Thoracic aorta (tissue), 2 donors: Measurements from ENCODE around the gene BSDC1. TPM values are rescaled to one million over a fixed set of nuclear protein-coding genes. Genes with fewer than 3 reads are reported as not detected.

Experiments
- ATAC-seq: fragments of 150-250 bp; one replicate; pipeline ENCODE4 v1.8.0; 2017; ENCODE audit warnings: low read depth; ENCODE audit not compliant: insufficient number of reproducible peaks, low FRiP score
- DNase-seq: peaks from one replicate; pipeline ENCODE4 v3.0.0-alpha.2; 2020; ENCODE audit warnings: low spot score
- H3K27ac ChIP-seq, 2 donors: fragments of 200-600 bp; sonication (generic); 1 replicate in 1 of 2; 2 replicates in 1 of 2; pipeline ENCODE4 v1.5.1; 2016; ENCODE audit warnings: mild to moderate bottlenecking in 2 of 2, moderate library complexity in 2 of 2
- H3K27me3 ChIP-seq: fragments of 200-600 bp; sonication (generic); replicated peaks from 2 replicates; pipeline ENCODE4 v1.6.0; 2016; ENCODE audit warnings: mild to moderate bottlenecking; ENCODE audit not compliant: insufficient read depth
- H3K36me3 ChIP-seq: fragments of 200-600 bp; sonication (generic); one replicate; pipeline ENCODE4 v1.5.1; 2016
- H3K4me1 ChIP-seq, 2 donors: fragments of 200-600 bp; sonication (generic); 1 replicate in 1 of 2; 2 replicates in 1 of 2; pipeline versions ENCODE4 v1.5.1 to v1.6.0; 2016; ENCODE audit warnings: low read depth in 2 of 2, mild to moderate bottlenecking in 1 of 2; ENCODE audit not compliant: control insufficient read depth in 1 of 2
- H3K4me3 ChIP-seq: fragments of 200-600 bp; sonication (generic); 2 replicates; pipeline ENCODE4 v1.5.1; 2016; ENCODE audit warnings: mild to moderate bottlenecking
- H3K9me3 ChIP-seq: fragments of 200-600 bp; sonication (generic); 2 replicates; pipeline ENCODE4 v1.5.1; 2016
- total RNA-seq, 2 donors: library from RNA; depleted of rRNA; stranded (reverse); fragments of >200 nt; gene quantifications; one replicate each; pipeline versions ENCODE4 v1.1.0 to v1.2.3, GENCODE V29; 2016
- TF ChIP-seq, protein P1 (sequence below): fragments of 200-600 bp; sonication (generic); IDR thresholded peaks from one replicate; pipeline ENCODE4 v1.5.1; 2019; ENCODE audit warnings: antibody characterized with exemption

The BSDC1 gene
- total RNA-seq, 2 donors from 2014 or later, result 70.8 to 84.9 TPM

DNA sequence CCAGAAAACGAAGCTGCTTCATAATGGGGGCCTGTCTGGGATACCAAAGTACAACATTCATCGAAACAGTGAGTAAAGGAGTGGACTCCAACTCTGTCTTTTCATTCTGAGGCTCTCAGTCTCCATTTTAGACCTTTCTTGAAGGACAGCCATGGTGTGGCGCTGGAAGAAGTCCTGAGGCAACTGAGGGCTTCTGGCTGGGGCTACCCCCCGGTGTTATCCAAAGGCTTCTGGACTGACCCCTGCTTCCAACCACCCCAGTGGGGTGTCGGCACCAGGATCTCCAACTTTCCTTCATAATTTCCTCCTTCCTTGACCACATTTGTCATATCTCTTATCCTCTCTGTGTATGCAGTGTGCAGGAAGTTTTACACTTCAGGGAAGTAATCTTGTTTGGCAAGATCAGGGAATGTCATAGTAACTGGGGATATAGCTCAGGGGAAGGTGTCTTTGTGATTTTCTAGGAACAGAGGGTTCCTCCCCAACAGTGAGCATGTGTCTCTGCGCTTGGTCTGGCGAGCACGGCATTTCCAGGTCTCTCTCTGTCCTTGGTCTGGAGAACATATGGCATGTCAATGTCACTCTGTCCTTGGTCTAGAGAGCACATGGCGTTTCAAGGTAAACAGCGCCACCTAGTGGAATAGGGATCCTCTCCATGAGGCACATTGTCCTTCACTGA lies 19.4 kb upstream of the BSDC1 start:
- Histone ChIP-seq H3K9me3 (no peaks in the 10 kb centered on the region), H3K36me3 (no peaks in the 10 kb centered on the region), H3K4me1 (no peaks in the 10 kb centered on the region), H3K27ac (no peak overlapping the region), H3K27me3 (no peaks in the 10 kb centered on the region), H3K4me3 (no peak overlapping the region)
- TF ChIP-seq, protein P1, sequence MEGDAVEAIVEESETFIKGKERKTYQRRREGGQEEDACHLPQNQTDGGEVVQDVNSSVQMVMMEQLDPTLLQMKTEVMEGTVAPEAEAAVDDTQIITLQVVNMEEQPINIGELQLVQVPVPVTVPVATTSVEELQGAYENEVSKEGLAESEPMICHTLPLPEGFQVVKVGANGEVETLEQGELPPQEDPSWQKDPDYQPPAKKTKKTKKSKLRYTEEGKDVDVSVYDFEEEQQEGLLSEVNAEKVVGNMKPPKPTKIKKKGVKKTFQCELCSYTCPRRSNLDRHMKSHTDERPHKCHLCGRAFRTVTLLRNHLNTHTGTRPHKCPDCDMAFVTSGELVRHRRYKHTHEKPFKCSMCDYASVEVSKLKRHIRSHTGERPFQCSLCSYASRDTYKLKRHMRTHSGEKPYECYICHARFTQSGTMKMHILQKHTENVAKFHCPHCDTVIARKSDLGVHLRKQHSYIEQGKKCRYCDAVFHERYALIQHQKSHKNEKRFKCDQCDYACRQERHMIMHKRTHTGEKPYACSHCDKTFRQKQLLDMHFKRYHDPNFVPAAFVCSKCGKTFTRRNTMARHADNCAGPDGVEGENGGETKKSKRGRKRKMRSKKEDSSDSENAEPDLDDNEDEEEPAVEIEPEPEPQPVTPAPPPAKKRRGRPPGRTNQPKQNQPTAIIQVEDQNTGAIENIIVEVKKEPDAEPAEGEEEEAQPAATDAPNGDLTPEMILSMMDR, result peak; percentile 75
- no peak for ATAC-seq
- DNase-seq, result peak; percentile 36

DNA sequence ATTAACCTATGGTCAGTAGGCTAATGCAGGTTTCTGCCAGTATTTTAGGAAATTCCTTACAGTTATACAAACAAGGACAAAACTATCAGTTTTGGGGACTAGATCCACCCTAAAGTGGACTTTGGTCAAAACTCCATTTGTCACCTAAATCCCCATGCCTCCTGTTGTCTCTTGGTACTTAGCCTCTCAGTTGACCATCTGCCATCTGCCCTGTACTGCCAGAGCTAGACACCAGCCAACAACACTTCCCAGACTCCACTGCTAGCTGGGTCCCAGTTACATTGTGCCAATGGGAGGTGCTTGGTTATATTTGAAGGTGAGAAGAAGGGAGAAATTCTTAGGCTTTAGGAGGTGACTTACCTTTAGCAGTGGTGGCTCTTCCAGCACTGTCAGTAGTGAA lies 17.0 kb upstream of the BSDC1 start:
- no peak for DNase-seq
- no peaks in the 10 kb centered on the region for H3K36me3 ChIP-seq
- H3K4me3 ChIP-seq, result no peak overlapping the region
- no peaks in the 10 kb centered on the region for H3K9me3 ChIP-seq
- no peaks in the 10 kb centered on the region for H3K4me1 ChIP-seq
- TF ChIP-seq, protein P1, result no peak
- no peak overlapping the region for H3K27ac ChIP-seq
- ATAC-seq, result no peak
- H3K27me3 ChIP-seq, result no peaks in the 10 kb centered on the region

DNA sequence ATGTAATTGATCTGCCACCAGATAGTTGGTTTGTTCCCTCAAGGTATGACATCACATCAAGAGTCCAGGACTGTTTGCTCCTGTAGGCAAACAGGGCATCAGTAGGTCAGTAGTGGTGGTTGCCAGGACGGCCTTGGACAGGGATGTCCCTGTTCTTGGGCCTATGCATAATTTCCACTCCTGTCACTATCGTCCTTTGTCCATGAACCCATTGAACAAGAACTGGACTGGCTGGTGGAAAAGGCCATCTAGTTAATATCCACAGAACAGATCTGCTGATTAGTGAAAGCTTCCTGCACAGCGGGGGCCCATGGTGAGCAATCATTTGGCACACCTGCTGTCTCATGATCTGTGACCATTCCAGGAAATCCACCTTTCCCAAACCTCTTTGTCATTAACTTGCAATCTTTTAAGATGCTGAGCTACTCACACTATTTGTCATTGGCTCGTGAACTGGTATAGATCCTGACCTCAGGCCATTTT lies 12.4 kb upstream of the BSDC1 start:
- Histone ChIP-seq H3K4me3 (no peak overlapping the region), H3K27ac (no peak overlapping the region), H3K36me3 (no peaks in the 10 kb centered on the region), H3K4me1 (no peaks in the 10 kb centered on the region), H3K27me3 (no peaks in the 10 kb centered on the region), H3K9me3 (no peaks in the 10 kb centered on the region)
- ATAC-seq (no peak), DNase-seq (no peak)
- TF ChIP-seq, protein P1, result no peak

DNA sequence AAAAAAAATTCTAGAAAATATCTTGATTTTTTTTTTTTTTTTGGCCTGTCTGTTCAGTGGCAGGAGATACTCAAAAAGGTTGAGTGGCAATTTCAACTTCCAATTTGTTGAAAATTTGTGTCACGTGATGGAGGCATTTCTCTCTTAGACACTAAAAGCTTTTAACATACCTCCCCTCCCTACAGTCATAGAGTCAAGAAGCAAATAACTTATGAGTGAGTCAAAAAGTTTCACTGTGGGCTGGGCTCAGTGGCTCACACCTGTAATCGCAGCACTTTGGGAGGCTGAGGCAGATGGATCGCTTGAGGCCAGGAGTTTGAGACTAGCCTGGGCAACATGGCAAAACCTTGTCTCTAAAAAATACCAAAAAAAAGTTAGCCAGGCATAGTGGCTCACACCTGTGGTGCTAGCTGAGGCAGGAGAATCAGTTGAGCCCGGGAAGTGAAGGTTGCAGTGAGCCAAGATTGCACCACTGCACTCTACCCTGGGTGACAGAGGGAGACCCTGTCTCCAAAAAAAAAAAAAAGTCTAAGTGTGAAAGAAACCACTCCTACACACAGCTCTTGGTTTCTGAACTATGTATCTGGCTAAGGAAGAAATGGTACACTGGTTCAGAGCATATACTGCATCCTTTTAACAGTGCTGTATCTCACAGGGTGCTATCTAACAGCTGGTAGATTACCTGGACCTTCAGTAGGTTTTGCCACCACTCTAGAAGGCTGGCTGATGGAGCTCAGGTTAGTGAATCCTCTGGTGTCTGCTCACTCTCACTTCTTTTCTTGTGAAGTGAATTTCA lies 11.6 kb upstream of the BSDC1 start:
- TF ChIP-seq, protein P1, result no peak
- Histone ChIP-seq H3K4me3 (no peak overlapping the region), H3K36me3 (no peaks in the 10 kb centered on the region), H3K27me3 (no peaks in the 10 kb centered on the region), H3K9me3 (no peaks in the 10 kb centered on the region), H3K4me1 (peaks cover 0 to 5% of the 10 kb centered on the region in 2 donors), H3K27ac (no peak overlapping the region)
- DNase-seq (no peak), ATAC-seq (no peak)

DNA sequence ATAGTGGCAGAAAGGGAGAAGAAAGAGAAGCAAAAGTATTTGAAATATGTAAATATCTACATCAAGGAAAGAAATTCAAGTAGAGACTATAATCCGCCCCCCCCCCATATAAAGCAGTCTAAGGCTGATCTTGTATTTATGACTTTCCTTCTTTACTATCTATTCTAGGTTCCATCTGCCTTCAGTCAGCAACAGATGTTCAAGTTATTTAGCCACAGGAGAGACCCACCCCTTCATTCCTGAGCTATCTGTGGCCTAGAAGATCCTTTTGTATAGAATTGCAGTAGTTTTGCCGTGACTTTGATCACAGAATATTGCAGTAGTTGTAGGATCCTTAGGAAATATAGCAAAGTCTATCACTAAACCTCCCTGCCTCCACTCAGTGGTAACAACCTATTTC lies 10.7 kb upstream of the BSDC1 start:
- no peak for ATAC-seq

More for the DNA sequence above, 10.7 kb upstream of the BSDC1 start:
- no peak overlapping the region for H3K4me3 ChIP-seq
- H3K27me3 ChIP-seq, result no peaks in the 10 kb centered on the region
- no peak for DNase-seq
- no peaks in the 10 kb centered on the region for H3K36me3 ChIP-seq
- H3K27ac ChIP-seq, result no peak overlapping the region
- no peaks in the 10 kb centered on the region for H3K9me3 ChIP-seq
- H3K4me1 ChIP-seq, result peaks cover 0 to 10% of the 10 kb centered on the region in 2 donors
- TF ChIP-seq, protein P1, result no peak
